ENCODE results near the gene OR2F2. TPM values are rescaled to one million over a fixed set of nuclear protein-coding genes. Genes with fewer than 3 reads are reported as not detected.

The OR2F2 gene
- total RNA-seq, 1 donor from 2014 or later = not detected

DNA sequence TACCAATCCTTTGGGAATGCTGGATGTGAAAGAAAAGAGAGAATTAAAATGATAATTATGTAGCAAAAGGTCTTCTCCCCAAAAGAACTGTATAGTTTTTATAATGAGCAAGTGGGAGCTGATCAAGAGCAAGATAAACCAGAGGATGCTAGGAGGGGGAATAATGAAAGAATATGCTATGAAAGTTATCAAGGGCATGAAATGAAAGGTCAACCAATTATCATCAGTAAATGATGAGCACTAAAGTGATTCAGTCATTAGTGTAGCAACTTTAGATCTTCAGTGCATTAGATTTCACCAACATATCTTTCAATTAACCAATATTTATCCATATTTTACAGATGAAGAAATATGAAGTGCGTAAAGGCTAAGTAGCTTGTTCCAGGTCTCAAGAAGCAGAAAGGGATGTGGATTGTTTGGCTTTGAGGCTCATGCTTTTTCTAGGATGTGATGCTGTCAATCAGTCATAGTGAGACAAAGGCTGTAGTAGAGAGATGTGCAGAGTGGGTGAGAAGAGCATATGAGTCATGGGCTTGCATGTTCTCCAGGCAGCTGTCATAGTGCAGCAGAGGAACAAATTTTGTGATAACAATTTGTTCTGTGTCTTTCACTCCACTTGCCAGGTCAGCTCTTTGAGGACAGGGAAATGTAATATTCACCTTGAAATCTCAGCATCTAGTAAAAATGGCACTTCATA, 5.7 kb upstream of the OR2F2 start:
- no peak overlapping the region for H3K27ac Mint-ChIP-seq
- H3K27me3 Mint-ChIP-seq = peaks cover 5% of the 10 kb centered on the region
- intact Hi-C loops (cut with micrococcal nuclease) = no loop called here
- CTCF ChIA-PET = no interaction called here
- POLR2A ChIA-PET = interaction anchor here (0.6 kb wide), 1 partner anchor 1065 kb away, joined by 4 read pairs; no protein-coding TSS in a partner anchor
- no peak overlapping the region for H3K4me3 Mint-ChIP-seq
- H3K9me3 Mint-ChIP-seq = peaks cover 5% of the 10 kb centered on the region
- no peaks in the 10 kb centered on the region for H3K4me1 Mint-ChIP-seq
- TF ChIP-seq, protein P1, sequence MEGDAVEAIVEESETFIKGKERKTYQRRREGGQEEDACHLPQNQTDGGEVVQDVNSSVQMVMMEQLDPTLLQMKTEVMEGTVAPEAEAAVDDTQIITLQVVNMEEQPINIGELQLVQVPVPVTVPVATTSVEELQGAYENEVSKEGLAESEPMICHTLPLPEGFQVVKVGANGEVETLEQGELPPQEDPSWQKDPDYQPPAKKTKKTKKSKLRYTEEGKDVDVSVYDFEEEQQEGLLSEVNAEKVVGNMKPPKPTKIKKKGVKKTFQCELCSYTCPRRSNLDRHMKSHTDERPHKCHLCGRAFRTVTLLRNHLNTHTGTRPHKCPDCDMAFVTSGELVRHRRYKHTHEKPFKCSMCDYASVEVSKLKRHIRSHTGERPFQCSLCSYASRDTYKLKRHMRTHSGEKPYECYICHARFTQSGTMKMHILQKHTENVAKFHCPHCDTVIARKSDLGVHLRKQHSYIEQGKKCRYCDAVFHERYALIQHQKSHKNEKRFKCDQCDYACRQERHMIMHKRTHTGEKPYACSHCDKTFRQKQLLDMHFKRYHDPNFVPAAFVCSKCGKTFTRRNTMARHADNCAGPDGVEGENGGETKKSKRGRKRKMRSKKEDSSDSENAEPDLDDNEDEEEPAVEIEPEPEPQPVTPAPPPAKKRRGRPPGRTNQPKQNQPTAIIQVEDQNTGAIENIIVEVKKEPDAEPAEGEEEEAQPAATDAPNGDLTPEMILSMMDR (IDR thresholded peaks at IDR 0.05) = no peak
- DNase-seq (no peak), ATAC-seq (ENCODE audit: low read depth) (no peak)
- H3K36me3 Mint-ChIP-seq (ENCODE audit: low read depth) = no peaks in the 10 kb centered on the region

DNA sequence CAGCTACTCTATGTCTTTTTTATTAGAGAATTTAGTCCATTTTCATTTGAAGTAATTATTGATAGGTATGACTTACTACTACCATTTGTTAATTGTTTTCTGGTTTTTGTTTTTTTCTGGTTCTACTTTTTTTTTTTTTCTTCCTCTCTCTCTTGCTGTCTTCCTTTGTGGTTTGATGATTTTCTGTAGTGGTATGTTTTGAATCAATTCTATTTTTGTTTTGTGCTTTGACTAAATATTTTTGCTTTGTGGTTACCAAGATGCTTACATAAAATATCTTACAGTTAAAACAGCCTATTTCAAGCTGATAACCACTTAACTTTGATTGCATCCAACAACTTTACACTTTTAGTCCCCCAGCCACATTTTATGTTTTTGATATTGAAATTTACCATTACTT, 3.3 kb upstream of the OR2F2 start:
- intact Hi-C loops (cut with micrococcal nuclease) = no loop called here
- Mint-ChIP-seq H3K9me3 (peaks cover 5% of the 10 kb centered on the region), H3K27me3 (peaks cover 19% of the 10 kb centered on the region), H3K36me3 (ENCODE audit: low read depth) (no peaks in the 10 kb centered on the region), H3K4me3 (no peak overlapping the region), H3K4me1 (no peaks in the 10 kb centered on the region), H3K27ac (no peak overlapping the region)
- DNase-seq (no peak), ATAC-seq (ENCODE audit: low read depth) (no peak)
- CTCF ChIA-PET = no interaction called here
- TF ChIP-seq, protein P1 (IDR thresholded peaks at IDR 0.05) = no peak
- POLR2A ChIA-PET = interaction anchor here (0.6 kb wide), 1 partner anchor 197 kb away, joined by 4 read pairs; no protein-coding TSS in a partner anchor

DNA sequence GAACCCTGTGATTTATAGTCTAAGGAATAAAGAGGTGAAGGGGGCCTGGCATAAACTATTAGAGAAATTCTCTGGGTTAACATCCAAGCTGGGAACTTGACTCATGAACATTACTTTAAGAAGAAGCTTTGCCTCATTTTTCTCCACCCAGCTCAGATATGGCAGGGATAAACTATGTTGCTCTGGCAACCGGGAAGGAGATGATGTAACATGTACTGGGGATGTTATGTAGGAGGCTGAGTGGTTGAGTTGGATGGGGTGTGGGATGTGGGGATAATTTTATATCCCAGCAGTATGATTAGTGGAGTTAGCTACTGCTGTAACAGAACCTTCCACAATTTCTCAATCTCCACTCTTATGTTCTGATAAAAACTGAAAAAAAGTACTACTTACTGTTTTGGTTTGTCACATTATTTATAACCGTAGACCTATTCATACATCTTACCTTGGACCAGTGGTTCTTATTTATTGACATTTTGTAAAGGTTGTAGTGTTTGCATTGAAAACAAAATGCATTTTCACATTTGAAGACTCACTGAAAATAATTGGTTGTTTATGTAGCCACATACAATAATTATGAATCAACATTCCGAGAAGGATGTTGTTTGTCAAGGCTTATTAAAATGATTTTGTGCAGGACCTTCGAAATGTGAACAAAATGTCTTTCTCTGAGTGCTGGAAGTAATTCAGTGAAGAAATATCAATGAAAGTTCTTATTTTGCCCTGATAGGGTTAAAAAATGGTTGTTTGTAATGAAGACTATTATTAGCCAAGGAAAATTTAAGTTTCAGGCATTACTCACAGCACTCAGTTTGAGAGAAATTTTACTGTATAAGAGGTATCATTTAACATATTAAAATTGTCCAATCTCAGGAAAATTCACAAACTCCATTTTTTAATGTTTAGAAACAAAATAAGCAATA, 1.3 kb downstream of the OR2F2 start:
- no peak overlapping the region for H3K27ac Mint-ChIP-seq
- CTCF ChIA-PET = no interaction called here
- no peak for DNase-seq
- no peaks in the 10 kb centered on the region for H3K36me3 Mint-ChIP-seq (ENCODE audit: low read depth)
- POLR2A ChIA-PET = no interaction called here
- no peaks in the 10 kb centered on the region for H3K4me1 Mint-ChIP-seq
- no peak for ATAC-seq (ENCODE audit: low read depth)
- H3K4me3 Mint-ChIP-seq = no peak overlapping the region
- intact Hi-C loops (cut with micrococcal nuclease) = no loop called here
- TF ChIP-seq, protein P1 (IDR thresholded peaks at IDR 0.05) = no peak
- H3K27me3 Mint-ChIP-seq = peaks cover 17% of the 10 kb centered on the region
- peaks cover 5% of the 10 kb centered on the region for H3K9me3 Mint-ChIP-seq

DNA sequence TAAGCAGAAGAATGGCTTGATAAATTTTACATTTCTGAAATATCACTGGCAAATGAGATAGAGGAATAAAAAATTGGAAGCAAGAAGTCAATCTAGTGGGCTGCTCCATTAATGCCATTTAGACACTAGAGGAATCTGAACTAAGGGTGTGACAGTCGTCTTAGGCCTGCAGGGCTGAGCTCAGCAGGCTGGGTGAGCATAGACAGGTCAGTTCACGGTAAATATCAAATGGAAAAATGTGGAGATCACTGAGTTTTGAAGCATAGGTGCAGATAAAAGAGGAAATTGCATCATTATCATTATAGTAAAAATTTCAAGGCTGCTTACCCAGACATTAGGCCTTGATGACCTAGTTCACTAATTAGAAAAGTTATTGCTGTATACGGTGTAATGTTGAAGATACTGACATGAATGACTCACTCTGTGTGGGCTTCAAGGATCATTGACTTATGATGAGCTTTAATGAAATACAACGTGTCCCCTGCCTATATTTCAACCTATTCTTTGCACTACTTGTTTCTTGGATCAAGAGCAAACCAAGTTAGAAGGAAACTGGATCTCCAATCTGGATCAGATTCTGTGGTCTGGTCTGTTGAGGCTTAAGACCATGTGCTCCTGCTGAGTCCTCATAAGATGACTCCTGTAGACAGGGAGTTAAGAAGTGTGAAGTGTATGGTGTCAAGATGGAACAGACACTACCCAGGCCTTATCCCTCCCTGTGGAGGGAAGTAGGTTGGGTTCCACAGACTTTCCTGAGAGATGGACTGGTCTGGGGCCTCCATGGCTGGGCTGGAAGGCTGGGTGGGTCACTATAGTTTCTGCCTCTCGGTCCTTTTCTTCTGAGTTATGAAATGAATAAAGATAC, 3.6 kb downstream of the OR2F2 start:
- no peak for DNase-seq
- no peaks in the 10 kb centered on the region for H3K9me3 Mint-ChIP-seq
- no peaks in the 10 kb centered on the region for H3K36me3 Mint-ChIP-seq (ENCODE audit: low read depth)
- intact Hi-C loops (cut with micrococcal nuclease) = no loop called here
- H3K27me3 Mint-ChIP-seq = peaks cover 17% of the 10 kb centered on the region
- ATAC-seq (ENCODE audit: low read depth) = no peak
- no peaks in the 10 kb centered on the region for H3K4me1 Mint-ChIP-seq
- no peak overlapping the region for H3K27ac Mint-ChIP-seq
- TF ChIP-seq, protein P1 (IDR thresholded peaks at IDR 0.05) = no peak
- no peak overlapping the region for H3K4me3 Mint-ChIP-seq
- POLR2A ChIA-PET = no interaction called here
- CTCF ChIA-PET = no interaction called here

All from activated B cell treated with CpG ODN at 0.5 μM for 24 hours (primary cell).